ENCODE data around the gene RNU6-1.

GRCh38 chr15:67806536-67806935 is 33.3 kb downstream of the RNU6-1 start:
- TF ChIP-seq CTCF (IDR thresholded peaks at IDR 0.05) (no peak), POLR2A (IDR thresholded peaks at IDR 0.05) (no peak)
